A549 (cell line): ENCODE results near the gene NUAK2. TPM values are rescaled to one million over a fixed set of nuclear protein-coding genes. Genes with fewer than 3 reads are reported as not detected.

Source experiments
- ATAC-seq, 2 experiments: fragments of 200-7000 bp in 1 of 2; fragments of >200 bp in 1 of 2; cut with Nextera tagmentation in 1 of 2; cut with Tn5 transposase in 1 of 2; 3 replicates each; pipeline versions ENCODE4 v1.8.0 to v1.9.1; 2018 to 2020; ENCODE audit warnings: mild to moderate bottlenecking in 1 of 2, moderate library complexity in 1 of 2
- CTCF ChIA-PET: fragments of 300-600 bp; sonication (Branson Sonifier 250); formaldehyde crosslinking; extraction: SDS; loops from one replicate; lab custom pipeline; 2021; ENCODE audit warnings: antibody characterized with exemption, inconsistent platforms; lab: Yijun Ruan, JAX
- POLR2A ChIA-PET: fragments of 350-600 bp; formaldehyde crosslinking; extraction: SDS; loops from one replicate; lab custom pipeline; 2021; ENCODE audit warnings: antibody characterized with exemption, inconsistent platforms; lab: Yijun Ruan, JAX
- DNase-seq, 2 experiments: peaks; one replicate each; pipeline versions ENCODE4 v3.0.0 to v3.0.0-alpha.2; 2011 to 2016; ENCODE audit warnings: low read depth in 1 of 2, low spot score in 1 of 2
- FAIRE-seq: peaks from 2 replicates; lab custom pipeline; 2011; peaks lifted over from hg19 to GRCh38; lab: Jason Lieb, UNC
- H3K27ac ChIP-seq, 2 experiments: fragments of >200 bp; sonication (Bioruptor Twin); formaldehyde crosslinking; 3 replicates each; pipeline ENCODE4 v1.5.1; 2016 to 2017
- H3K4me1 ChIP-seq: fragments of >200 bp; sonication (Bioruptor Twin); formaldehyde crosslinking; 3 replicates; pipeline ENCODE4 v1.6.1; 2016
- H3K4me2 ChIP-seq: fragments of >200 bp; sonication (Bioruptor Twin); formaldehyde crosslinking; 3 replicates; pipeline ENCODE4 v1.6.1; 2016
- H3K4me3 ChIP-seq: fragments of >200 bp; sonication (Bioruptor Twin); formaldehyde crosslinking; 3 replicates; pipeline ENCODE4 v1.5.1; 2016
- H3K9me3 ChIP-seq: fragments of >200 bp; sonication (Bioruptor Twin); formaldehyde crosslinking; 3 replicates; pipeline ENCODE4 v1.6.1; 2016
- CBX2 ChIP-seq: fragments of 200-600 bp; sonication (generic); IDR thresholded peaks from 2 replicates; pipeline ENCODE4 v1.6.1; 2016; ENCODE audit warnings: low read depth, mild to moderate bottlenecking, borderline replicate concordance
- CBX8 ChIP-seq: fragments of 200-600 bp; sonication (generic); IDR thresholded peaks from 2 replicates; pipeline ENCODE4 v1.6.1; 2016
- CEBPB ChIP-seq, 2 experiments: fragments of >200 bp in 1 of 2; sonication (Bioruptor Twin) in 1 of 2; formaldehyde crosslinking in 1 of 2; IDR thresholded peaks; 2 replicates each; pipeline ENCODE4 v1.6.1; 2012 to 2016
- EHMT2 ChIP-seq: fragments of 200-600 bp; sonication (generic); IDR thresholded peaks from 2 replicates; pipeline ENCODE4 v1.6.1; 2016; ENCODE audit warnings: antibody characterized with exemption, low read depth, mild to moderate bottlenecking, moderate library complexity
- EP300 ChIP-seq, 2 experiments: fragments of >200 bp; sonication (Bioruptor Twin); formaldehyde crosslinking; IDR thresholded peaks; 2 replicates in 1 of 2; 3 replicates in 1 of 2; pipeline ENCODE4 v1.6.1; 2016 to 2017
- ESRRA ChIP-seq: fragments of 150-350 bp; IDR thresholded peaks from 2 replicates; pipeline ENCODE4 v1.6.1; 2014; ENCODE audit warnings: mild to moderate bottlenecking, low read length, borderline replicate concordance
- FOSB ChIP-seq: fragments of 250-450 bp; sonication (Bioruptor Pico); IDR thresholded peaks from 2 replicates; pipeline ENCODE4 v1.5.0; 2020; ENCODE audit warnings: mild to moderate bottlenecking, moderate library complexity
- HOXB5 ChIP-seq: fragments of 250-450 bp; sonication (Bioruptor Pico); IDR thresholded peaks from 2 replicates; pipeline ENCODE4 v1.5.0; 2020; ENCODE audit warnings: mild to moderate bottlenecking, moderate library complexity
- JUNB ChIP-seq: fragments of >200 bp; sonication (Bioruptor Twin); formaldehyde crosslinking; IDR thresholded peaks from 2 replicates; pipeline ENCODE4 v1.6.1; 2016
- KDM5A ChIP-seq: fragments of 200-600 bp; sonication (generic); IDR thresholded peaks from 2 replicates; pipeline ENCODE4 v1.6.1; 2016; ENCODE audit warnings: antibody characterized with exemption, mild to moderate bottlenecking
- MAFK ChIP-seq: fragments of 450-650 bp; IDR thresholded peaks from 2 replicates; pipeline ENCODE4 v1.6.1; 2014; ENCODE audit not compliant: partially characterized antibody
- MAZ ChIP-seq: fragments of 150-350 bp; IDR thresholded peaks from 2 replicates; pipeline ENCODE4 v1.6.1; 2014; ENCODE audit warnings: antibody characterized with exemption, low read depth, low read length, borderline replicate concordance
- NPAS2 ChIP-seq: fragments of 250-450 bp; sonication (Bioruptor Pico); IDR thresholded peaks from 2 replicates; pipeline ENCODE4 v1.8.0; 2022; ENCODE audit warnings: mild to moderate bottlenecking, moderate library complexity, borderline replicate concordance
- RNF2 ChIP-seq: fragments of 200-600 bp; sonication (generic); IDR thresholded peaks from 2 replicates; pipeline ENCODE4 v1.6.1; 2016; ENCODE audit warnings: low read depth, mild to moderate bottlenecking, antibody characterized with exemption, moderate library complexity, borderline replicate concordance
- SREBF2 ChIP-seq: fragments of 450-650 bp; IDR thresholded peaks from 2 replicates; pipeline ENCODE4 v1.6.1; 2014; ENCODE audit warnings: mild to moderate bottlenecking, moderate library complexity
- TFCP2L1 ChIP-seq: fragments of 250-450 bp; sonication (Bioruptor Pico); IDR thresholded peaks from 2 replicates; pipeline ENCODE4 v1.5.0; 2021; ENCODE audit warnings: mild to moderate bottlenecking
- ZC3H11A ChIP-seq: fragments of 450-650 bp; IDR thresholded peaks from 2 replicates; pipeline ENCODE4 v1.6.1; 2014; ENCODE audit warnings: antibody characterized with exemption, mild to moderate bottlenecking
- ZFP36 ChIP-seq: fragments of 450-650 bp; IDR thresholded peaks from 2 replicates; pipeline ENCODE4 v1.6.1; 2014; ENCODE audit warnings: borderline replicate concordance; ENCODE audit not compliant: partially characterized antibody
- ZSCAN20 ChIP-seq: fragments of 250-450 bp; sonication (Bioruptor Pico); IDR thresholded peaks from 2 replicates; pipeline ENCODE4 v1.8.0; 2022; ENCODE audit warnings: mild to moderate bottlenecking, moderate library complexity
- WGBS: methylation state at CpG from one replicate; pipeline ENCODE4 v1.1.6; 2017; ENCODE audit errors: missing lambda C conversion rate; 5-methylcytosine and 5-hydroxymethylcytosine counted together
- polyA plus RNA-seq, 4 experiments: library from polyadenylated mRNA; depleted of rRNA in 3 of 4; stranded (reverse); fragments of >200 nt; fragmentation: RNase III in 1 of 4; extraction: RNeasy Plus Mini Kit Qiagen cat#74134 plus additional on column Dnase treatment in 1 of 4; gene quantifications; 2 replicates in 3 of 4; 3 replicates in 1 of 4; pipeline ENCODE4 v1.2.3, GENCODE V29; 2011 to 2017
- TF ChIP-seq, protein P1 (sequence below): fragments of 200-600 bp; sonication (generic); IDR thresholded peaks from 2 replicates; pipeline ENCODE4 v1.6.1; 2016; ENCODE audit warnings: antibody characterized with exemption, mild to moderate bottlenecking, moderate library complexity
- TF ChIP-seq, protein P2 (sequence below): fragments of 150-350 bp; IDR thresholded peaks from 2 replicates; pipeline ENCODE4 v1.6.1; 2014; ENCODE audit warnings: low read depth, mild to moderate bottlenecking, low read length
- TF ChIP-seq, protein P3 (sequence below): IDR thresholded peaks from 2 replicates; pipeline ENCODE4 v1.6.1; 2012; ENCODE audit warnings: low read depth, borderline replicate concordance
- TF ChIP-seq, protein P4 (sequence below): fragments of 450-650 bp; IDR thresholded peaks from 2 replicates; pipeline ENCODE4 v1.6.1; 2014; ENCODE audit warnings: antibody characterized with exemption

NUAK2 gene
- polyA plus RNA-seq, 2 of the 4 experiments (the other 2 are of a cell fraction): 29.7 to 37.8 TPM

DNA sequence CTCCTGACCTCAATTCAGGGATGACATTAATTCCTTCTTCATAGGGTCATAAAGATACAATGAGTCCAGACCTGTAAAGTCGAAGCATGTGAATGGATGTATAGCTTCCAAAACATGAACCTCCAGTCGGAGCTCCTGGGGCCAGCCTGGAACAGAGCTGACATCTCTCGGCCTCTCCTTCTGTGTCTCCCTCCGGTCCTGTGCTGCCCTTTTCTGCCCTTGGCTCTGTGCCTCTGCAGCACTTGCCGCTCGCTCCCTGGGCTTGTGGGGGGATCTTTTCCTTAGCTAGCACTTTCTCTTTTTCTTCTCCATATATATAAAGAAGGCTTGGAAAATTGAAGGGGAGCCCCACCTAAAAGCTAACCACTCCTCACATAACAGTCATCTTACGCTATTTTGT, 51.3 kb downstream of the NUAK2 start:
- DNase-seq (no peak), ATAC-seq (no peak), FAIRE-seq (no peak)
- H3K4me1 ChIP-seq: peaks cover 51% of the 10 kb centered on the region
- WGBS: 84% methylated on average over 7 of the region's 7 CpGs
- H3K9me3 ChIP-seq: no peaks in the 10 kb centered on the region
- ChIA-PET POLR2A (interaction anchor here (1.3 to 1.8 kb wide), 2 partner anchors 23 to 51 kb away, joined by 3 to 5 read pairs; partner anchors contain the start of gene NUAK2), CTCF (interaction anchor here (0.7 to 89.2 kb wide), 11 partner anchors 8 to 259 kb away, joined by 3 to 3627 read pairs (median 6); partner anchors contain the start of genes KLHDC8A, NUAK2, RBBP5 and TMCC2)
- TF ChIP-seq MAZ (no peak), HOXB5 (no peak), ZC3H11A (no peak), MAFK (no peak), CBX8 (no peak), ZSCAN20 (CRISPR knock-in tag) (no peak), CEBPB (IDR thresholded peaks at IDR 0.05) (no peak), RNF2 (no peak), SREBF2 (no peak)
- TF ChIP-seq, protein P1, sequence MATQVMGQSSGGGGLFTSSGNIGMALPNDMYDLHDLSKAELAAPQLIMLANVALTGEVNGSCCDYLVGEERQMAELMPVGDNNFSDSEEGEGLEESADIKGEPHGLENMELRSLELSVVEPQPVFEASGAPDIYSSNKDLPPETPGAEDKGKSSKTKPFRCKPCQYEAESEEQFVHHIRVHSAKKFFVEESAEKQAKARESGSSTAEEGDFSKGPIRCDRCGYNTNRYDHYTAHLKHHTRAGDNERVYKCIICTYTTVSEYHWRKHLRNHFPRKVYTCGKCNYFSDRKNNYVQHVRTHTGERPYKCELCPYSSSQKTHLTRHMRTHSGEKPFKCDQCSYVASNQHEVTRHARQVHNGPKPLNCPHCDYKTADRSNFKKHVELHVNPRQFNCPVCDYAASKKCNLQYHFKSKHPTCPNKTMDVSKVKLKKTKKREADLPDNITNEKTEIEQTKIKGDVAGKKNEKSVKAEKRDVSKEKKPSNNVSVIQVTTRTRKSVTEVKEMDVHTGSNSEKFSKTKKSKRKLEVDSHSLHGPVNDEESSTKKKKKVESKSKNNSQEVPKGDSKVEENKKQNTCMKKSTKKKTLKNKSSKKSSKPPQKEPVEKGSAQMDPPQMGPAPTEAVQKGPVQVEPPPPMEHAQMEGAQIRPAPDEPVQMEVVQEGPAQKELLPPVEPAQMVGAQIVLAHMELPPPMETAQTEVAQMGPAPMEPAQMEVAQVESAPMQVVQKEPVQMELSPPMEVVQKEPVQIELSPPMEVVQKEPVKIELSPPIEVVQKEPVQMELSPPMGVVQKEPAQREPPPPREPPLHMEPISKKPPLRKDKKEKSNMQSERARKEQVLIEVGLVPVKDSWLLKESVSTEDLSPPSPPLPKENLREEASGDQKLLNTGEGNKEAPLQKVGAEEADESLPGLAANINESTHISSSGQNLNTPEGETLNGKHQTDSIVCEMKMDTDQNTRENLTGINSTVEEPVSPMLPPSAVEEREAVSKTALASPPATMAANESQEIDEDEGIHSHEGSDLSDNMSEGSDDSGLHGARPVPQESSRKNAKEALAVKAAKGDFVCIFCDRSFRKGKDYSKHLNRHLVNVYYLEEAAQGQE: no peak
- TF ChIP-seq, protein P2, sequence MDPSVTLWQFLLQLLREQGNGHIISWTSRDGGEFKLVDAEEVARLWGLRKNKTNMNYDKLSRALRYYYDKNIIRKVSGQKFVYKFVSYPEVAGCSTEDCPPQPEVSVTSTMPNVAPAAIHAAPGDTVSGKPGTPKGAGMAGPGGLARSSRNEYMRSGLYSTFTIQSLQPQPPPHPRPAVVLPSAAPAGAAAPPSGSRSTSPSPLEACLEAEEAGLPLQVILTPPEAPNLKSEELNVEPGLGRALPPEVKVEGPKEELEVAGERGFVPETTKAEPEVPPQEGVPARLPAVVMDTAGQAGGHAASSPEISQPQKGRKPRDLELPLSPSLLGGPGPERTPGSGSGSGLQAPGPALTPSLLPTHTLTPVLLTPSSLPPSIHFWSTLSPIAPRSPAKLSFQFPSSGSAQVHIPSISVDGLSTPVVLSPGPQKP: no peak
- TF ChIP-seq, protein P3, sequence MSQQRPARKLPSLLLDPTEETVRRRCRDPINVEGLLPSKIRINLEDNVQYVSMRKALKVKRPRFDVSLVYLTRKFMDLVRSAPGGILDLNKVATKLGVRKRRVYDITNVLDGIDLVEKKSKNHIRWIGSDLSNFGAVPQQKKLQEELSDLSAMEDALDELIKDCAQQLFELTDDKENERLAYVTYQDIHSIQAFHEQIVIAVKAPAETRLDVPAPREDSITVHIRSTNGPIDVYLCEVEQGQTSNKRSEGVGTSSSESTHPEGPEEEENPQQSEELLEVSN: no peak
- TF ChIP-seq, protein P4, sequence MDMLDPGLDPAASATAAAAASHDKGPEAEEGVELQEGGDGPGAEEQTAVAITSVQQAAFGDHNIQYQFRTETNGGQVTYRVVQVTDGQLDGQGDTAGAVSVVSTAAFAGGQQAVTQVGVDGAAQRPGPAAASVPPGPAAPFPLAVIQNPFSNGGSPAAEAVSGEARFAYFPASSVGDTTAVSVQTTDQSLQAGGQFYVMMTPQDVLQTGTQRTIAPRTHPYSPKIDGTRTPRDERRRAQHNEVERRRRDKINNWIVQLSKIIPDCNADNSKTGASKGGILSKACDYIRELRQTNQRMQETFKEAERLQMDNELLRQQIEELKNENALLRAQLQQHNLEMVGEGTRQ: no peak
- H3K4me2 ChIP-seq: peak overlapping the region; percentile 31
- peak overlapping the region in 1 of 2 experiments; percentile 93; a peak in 3 of 6 replicates for H3K27ac ChIP-seq
- no peak overlapping the region for H3K4me3 ChIP-seq

DNA sequence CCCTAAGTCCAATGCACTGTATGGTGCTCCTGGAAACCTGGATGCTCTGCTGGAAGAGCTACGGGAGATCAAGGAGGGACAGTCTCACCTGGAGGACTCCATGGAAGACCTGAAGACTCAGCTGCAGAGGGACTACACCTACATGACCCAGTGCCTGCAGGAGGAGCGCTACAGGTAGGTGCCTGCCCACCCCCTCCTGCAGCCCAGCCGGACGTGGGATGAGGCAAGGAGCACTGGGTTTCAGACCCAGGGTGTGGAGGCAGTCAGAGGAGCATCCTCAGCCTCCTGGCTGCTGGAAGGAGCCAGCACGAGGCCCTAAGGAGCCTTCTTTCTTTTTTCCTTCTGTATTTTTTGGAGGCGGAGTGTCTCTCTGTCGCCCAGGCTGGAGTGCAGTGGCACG, 51.8 kb downstream of the NUAK2 start:
- H3K4me3 ChIP-seq: no peak overlapping the region
- H3K27ac ChIP-seq: no peak overlapping the region
- no peak overlapping the region for H3K4me2 ChIP-seq
- POLR2A ChIA-PET: no interaction called here
- H3K9me3 ChIP-seq: no peaks in the 10 kb centered on the region
- no peak for DNase-seq
- WGBS: 88% methylated on average over 6 of the region's 8 CpGs
- TF ChIP-seq SREBF2 (no peak), EP300 (IDR thresholded peaks at IDR 0.05) (no peak), ZFP36 (no peak), NPAS2 (CRISPR knock-in tag) (no peak), EHMT2 (no peak), TFCP2L1 (CRISPR knock-in tag) (no peak), KDM5A (no peak), JUNB (no peak), HOXB5 (no peak), FOSB (CRISPR knock-in tag) (no peak), ESRRA (no peak), CBX2 (no peak)
- CTCF ChIA-PET: interaction anchor here (0.7 to 89.2 kb wide), 8 partner anchors 8 to 255 kb away, joined by 3 to 3627 read pairs (median 12); partner anchors contain the start of genes KLHDC8A, NUAK2 and TMCC2
- ATAC-seq: no peak
- peaks cover 45% of the 10 kb centered on the region for H3K4me1 ChIP-seq
- no peak for FAIRE-seq
